Measurements from ENCODE around the gene USH1G.
"Not testable (repeated sequence)": the region's sequence is repeated elsewhere in the genome, so short reads cannot be mapped to it uniquely, and the experiment has no call there.

The USH1G gene

DNA sequence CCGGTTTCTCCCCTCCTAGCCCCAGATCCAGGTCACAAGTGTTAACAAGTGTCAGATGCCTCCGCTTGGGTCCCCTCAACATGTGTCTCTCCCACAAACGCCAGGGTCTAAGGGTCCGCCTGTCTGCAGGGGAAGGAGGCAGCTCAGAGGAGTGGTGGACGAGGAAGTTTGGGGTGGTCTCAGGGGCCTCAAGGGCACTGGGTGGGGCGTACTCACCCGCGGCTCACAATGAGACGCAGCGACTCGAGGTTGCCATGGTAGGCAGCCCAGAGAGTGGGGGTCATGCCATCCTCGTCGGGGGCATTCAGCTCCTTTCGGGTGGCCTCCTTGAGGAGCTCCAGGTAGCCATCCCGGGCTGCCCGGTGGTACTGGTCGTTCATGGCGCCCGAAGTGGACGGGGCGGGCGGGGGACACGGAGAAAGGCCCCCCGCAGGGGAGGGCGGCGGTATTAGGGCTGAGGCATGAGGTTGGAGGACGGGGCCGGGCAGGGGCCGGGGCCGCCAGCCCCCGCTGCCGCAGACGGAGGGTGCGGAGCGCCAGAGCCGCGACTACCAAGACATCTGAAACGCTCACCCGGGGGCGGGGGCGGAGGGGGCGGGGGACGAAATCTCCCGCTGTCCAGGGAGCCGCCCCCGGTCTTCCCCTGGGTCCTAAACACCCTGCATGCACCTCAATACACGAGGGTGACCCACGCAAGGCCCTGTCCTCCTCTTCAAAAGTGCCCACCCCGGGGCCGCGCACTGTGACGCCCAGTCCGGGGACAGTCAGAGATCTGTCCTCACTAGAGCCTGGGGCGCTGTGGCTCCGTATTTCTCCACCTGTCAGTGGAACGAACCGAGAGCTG is at the start of gene USH1G:
Gene USH1G, minus strand, starts transcription at position 562 of the 844 bp plus-strand sequence. Its CDS starts 182 bp downstream, at position 380.
- no peak for DNase-seq (ENCODE audit: low read depth in 3 of 3)

DNA sequence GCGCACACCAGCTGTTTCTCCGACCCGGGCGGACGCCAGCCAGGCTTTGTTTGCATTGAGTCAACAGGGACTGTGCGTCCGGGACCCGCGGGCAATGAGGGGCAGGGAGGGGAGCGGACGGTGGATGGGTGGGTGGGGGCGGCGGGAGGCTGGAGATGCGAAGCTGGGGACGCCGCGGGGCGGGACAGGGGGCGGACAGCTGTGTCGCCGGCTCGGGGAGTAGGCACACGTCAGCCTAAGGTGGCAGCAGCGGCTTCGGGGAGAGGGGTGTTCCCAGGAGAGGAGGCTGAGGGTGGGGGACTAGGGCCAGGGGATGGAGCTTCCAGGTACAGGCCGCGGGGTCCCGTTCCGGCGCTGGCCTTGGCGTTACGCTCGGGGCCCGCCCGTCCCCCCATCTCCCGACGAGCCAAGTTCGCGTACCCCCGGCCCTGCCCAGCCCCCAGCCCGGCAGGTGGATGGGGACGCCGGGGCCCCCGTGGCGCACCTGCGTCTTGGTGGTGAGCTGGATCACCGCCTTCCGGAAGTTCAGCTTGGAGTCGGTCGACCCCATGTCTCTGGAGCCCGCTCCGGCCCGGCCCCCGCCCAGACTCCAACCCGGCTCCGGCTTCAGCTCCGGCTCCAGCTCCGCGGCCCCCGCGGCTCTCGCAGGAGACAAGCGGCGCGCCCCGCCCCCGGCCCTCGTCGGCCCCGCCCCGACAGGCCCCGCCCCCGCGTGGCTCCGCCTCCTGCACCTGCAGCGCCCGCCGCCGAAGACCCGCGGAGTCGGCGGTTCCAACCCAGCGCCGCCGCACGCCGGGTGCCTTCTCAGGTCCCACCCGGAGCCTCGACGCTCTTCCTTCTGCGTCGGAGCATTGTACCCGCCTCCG is 49.3 kb upstream of the USH1G start, which contains the start of gene HID1:
Gene HID1, minus strand, starts transcription at position 653 of the 866 bp plus-strand sequence. Its CDS starts 103 bp downstream, at position 550.
- DNase-seq (ENCODE audit: low read depth in 3 of 3): peak; percentile 47 to 72 (median 50)

DNA sequence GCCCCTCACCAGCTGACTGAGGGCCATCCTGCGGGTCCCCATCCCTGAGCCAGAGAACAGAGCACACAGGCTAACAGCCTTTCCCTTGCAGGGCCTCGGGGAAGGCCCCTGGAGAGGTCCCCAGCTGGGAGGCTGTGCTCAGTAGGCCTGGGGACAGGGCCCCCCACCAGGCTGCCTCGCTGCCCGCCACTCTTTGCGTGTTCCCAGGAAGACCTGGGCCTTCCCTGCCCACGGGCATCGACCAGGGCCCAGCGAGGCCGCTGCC is 48.7 kb upstream of the USH1G start:
- no peak for DNase-seq (ENCODE audit: low read depth in 3 of 3)

DNA sequence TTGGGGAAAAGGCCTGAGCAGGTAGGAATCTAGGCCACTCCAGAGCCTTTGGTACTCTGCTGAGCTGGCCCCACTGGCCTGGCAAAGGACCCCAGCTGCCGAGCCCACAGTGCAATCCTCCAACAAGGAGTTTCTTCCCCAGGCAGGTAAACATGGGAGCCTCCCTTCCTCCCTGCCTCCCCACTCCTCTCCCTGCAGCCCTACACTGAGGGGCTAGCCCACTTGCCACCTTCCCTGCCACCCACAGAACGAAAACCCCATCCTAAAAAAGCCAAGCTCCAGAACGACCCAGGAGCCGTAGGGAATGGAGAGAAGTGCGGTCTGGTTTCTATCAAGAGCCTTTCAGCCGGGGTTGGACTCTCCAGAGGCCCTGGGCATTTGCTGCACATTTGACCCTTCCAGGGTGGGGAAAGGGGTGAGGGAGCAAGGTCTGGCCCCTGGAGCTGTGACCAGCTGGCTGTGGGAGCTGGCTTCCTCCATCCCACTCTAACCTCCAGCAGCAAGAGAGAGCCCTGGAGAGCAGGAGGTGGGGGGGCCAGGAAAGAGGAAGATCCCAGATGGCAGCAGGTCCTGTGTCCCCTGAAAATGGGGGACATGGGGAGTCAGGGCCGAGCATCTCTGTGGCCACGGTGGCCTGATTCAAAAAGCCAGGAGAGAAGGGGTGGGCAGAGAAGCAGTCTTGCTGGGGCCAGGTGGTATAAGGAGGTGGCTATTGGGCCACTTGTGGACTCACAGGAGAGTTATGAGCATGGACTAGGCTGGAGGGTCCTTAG is 48.2 kb upstream of the USH1G start:
- no peak for DNase-seq (ENCODE audit: low read depth in 3 of 3)

DNA sequence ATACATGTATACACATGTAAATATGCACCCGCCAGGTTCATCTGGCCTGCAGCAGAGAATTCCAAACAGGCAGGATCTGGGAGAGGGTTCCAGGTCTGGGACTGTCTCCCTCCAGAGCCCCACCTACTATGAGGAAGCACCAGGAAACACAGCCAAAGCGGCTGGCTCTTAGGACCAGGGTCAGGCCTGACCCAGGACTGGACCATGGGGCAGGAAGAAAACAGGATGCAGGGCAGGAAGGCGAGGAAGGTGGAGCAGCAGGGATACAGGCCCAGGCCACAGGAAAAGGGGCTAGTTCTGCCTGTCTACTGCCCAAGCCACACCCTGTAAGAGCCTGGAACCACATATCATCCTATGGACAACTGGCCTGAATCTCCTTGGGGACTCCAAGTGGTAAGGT is 47.3 kb upstream of the USH1G start:
- no peak for DNase-seq (ENCODE audit: low read depth in 3 of 3)

DNA sequence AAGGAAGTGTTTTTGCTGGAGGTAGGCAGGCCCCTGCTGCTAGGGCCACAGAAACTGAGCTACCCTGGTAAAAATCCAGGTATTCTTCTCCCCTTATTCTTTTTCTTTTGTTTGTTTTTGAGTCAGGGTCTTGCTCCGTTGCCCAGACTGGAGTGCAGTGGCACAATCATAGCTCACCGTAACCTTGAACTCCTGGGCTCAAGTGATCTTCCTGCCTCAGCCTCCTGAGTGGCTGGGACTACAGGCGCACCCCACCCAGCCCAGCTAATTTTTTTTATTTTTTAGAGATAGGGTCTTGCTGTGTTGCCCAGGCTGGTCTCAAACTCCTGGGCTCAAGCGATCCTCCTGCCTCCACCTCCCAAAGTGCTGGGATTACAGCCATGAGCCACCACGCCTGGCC is 46.4 kb upstream of the USH1G start:
- not testable (repeated sequence) for DNase-seq (ENCODE audit: low read depth in 3 of 3)

DNA sequence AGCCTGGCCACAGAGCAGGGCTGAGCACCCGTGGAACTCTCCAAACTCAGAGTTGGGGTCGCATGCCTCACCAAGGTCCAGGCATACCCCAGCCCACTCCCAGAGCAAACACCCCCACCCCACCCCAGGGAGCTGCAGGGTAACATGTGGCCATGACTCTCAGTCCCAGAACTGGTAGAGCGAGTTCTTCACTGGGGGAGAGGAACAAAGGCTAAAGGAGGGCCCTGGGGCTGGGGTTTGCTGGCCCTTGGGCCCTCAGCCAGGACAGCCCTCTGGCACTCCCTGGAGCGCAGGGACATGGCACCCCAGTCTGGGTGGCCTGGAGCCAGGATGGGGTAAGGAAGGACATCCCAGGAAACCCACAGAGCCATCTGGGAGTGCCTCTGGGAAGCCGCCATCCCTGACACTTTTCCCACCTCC is 45.3 kb upstream of the USH1G start:
- DNase-seq (ENCODE audit: low read depth in 3 of 3): no peak

DNA sequence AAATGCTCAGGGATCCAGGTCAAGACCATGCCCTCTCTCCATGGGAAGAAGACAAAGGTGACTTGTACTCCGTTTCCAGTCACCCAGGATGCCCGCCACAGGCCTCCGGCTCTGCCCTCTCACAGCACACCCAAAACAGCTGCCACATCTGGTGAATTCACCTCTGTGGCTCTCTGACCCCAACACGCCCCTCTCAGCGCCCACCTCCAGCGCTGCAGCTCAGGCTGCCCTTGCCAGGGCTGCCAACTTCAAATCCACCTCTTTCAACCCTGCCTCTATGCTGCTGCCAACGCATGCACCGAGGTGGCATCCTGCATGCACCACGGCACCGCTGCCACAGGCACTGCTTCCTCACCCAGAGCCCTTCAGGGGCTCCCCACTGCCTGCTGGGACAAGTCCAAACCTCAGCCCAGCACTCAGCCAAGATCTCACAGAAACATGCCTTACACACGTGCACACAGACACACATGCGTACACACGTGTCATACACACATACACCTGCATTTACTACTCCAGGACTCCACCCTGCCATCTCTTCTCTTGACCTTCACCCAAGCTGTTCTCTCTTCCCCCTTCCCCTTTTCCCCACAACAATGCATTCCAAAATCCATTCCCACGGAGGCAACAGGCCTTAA is 42.0 kb upstream of the USH1G start:
- no peak for DNase-seq (ENCODE audit: low read depth in 3 of 3)

DNA sequence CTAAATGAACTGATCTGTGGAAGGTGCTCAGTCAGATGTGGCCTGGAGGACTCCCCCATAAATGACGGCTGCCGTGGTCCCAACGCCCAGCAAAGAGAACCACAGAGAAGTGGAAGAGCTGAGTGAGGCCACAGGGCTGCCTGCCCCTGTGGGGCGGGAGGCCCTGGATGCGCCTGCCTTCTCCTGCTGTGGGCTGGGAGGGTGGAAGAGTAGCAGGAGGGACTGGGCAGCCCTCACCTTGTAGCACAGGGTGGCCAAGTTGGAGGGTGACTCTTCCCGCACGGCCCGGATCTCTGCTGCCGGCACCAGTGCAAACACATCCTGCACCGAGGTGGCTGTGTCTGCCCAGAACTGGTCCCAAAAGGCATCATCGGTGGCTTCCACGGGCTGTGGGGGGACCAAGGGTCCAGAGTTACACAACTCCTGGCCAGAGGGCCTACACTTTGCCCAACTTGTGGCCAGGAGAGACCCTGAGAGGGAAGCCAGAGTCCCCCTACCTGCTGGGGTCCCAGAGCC is 41.2 kb upstream of the USH1G start:
- DNase-seq (ENCODE audit: low read depth in 3 of 3): no peak

DNA sequence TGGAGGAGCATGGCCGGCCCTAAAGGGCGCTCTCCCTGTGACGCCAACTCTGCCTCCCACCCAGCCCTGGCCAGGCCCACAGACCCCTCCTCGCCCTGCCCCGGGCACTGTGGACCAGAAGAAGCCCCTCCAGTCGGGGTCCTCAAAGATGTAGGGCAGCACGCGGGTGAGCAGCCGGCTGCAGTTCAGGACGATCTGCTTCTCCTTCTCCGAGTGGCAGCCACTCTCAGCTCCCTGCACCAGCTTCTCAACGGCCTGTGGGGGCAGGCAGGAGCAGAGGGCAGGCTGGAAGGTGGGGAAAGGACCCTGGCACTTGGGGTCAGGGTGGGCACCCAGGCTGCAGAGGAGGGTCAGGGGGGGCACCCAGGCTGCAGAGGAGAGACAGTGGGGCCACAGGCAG is 40.6 kb upstream of the USH1G start:
- DNase-seq (ENCODE audit: low read depth in 3 of 3): no peak

DNA sequence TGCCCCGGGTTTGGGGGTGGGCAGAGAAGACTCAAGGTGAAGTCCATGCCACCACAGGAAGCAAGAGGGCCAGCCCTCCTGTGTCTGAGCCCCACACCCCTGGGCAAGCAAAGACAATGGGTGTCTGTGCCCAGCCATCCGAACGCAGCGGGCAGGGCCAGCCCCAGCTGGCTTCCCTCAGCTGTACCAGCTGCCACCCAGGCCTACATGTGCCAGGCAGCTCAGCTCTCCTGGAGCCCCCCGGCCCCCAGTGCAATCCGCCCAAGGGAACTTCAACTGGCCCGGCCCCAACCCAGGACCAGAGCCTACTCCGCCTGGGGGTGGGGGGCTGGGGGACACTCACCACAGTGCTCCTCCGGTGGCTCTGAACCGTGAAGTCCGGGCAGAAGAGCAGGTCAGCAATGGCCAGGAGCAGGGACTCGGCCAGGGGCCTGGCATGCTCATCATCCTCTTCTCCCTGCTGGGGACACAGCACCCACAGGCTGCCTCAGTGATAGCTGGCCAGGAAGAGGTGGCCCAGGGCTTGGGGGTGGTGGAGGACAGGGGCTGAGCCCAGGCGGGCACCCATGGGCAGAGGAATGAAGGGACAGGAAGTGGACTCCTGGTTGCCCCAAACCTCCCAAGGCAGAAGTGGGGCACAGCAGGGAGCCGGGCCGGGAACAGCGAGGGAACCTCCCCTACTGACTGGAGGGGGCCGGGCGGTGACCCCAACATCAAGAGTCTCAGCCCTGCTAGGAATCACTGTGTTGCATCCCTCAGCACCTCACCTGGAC is 39.8 kb upstream of the USH1G start:
- no peak for DNase-seq (ENCODE audit: low read depth in 3 of 3)

DNA sequence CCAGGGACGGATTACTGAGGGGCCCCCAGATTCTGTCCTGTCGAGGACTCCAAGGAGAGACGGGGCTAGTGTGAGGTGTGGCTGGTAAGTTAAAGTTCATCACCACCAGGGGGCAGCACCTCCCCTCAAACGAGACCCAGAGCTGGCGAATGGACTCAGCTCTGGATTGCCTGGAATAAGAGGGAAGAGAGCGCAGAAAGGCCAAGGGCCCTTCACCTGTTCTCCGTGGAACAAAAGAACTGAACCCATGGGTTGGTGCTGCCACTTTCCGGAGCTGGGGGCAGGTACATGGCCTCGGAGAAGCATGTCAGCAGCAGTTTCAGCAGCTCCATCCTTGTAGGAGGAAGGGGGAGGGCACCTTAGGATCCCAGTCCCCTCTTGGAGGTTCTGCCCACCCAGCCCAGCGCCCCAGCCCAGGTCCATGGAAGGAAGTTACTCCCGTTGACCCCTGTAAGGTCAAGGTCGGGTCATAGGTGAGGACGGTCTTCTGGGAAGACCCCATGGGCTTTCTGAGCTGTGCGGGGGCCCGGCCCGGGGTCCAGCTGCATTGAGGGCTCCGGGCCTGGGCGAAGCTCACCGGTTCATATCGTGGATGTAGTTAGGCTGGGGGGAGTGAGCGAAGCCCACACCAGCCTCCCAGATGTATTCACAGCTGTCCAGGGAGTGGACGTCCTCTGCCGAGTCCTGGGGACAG is 38.7 kb upstream of the USH1G start:
- DNase-seq (ENCODE audit: low read depth in 3 of 3): peak; percentile 70 to 91 (median 87)

DNA sequence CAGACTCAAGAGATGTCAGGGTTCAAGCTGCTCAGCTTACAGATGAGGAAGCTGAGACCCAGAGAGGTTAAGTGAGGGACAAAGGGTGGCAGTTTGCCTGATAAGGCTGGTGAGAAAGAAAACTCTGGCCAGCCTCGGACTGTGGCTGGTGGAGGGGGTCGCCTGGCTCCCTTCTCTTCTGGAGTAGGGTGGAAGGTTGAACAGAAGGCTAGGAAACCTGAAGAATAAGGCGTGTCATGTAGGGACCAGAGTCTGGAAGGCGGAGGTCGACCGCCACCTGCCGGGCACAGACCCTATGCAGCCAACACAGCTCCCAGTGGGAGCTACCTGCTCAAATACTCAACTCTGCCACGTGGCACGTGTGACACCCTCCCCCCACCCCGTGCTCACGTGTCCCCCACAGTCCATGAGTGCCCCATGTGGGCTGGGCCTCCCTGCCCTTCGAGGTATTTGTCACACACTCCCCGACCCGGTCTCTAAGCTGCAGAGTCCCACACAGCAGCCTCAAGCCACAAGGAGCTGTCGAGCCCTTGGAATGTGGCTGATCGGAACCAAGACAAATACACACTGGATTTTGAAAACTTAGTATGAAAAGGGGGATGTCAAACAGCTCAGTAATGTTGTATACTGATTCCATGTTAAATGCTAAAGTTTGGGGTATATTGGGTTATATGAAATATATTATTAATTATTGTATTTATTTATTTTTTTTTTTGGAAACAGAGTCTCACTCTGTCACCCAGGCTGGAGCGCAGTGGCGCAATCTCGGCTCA is 37.7 kb upstream of the USH1G start:
- DNase-seq (ENCODE audit: low read depth in 3 of 3): peak in 2 of 3 donors; percentile 28 to 49

DNA sequence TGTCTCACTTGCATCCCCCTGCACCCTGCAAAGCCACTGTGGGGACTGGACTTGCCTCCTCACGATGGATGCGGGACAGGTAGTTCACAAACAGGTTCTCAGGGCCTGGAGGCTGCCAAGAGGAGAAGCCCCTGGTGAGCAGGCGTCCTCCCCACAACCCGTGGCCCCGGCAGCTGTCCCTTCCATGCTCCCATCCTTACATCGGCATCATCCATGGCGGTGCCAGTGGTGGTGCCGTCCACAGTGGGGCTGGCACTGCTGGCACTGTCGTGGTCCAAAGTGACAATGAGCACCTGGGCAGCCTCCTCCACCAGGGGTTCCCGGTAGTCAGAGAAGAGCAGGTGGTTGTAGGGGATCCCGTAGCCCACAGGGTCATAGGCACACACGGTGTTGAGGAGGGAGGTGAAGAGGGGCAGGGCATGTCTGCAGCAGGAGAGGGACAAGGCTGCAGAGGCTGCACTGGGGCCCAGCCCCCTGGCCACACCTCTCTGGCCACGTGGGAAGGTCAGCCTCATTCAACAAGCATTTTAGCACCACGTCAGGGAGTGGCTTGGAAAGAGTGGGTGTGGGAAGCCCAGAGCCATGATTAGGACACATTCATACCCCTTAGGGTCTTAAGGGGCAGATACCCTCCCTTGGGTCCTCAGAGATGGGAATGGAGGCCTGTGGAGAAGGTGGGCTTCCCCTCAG is 36.9 kb upstream of the USH1G start:
- DNase-seq (ENCODE audit: low read depth in 3 of 3): no peak

DNA sequence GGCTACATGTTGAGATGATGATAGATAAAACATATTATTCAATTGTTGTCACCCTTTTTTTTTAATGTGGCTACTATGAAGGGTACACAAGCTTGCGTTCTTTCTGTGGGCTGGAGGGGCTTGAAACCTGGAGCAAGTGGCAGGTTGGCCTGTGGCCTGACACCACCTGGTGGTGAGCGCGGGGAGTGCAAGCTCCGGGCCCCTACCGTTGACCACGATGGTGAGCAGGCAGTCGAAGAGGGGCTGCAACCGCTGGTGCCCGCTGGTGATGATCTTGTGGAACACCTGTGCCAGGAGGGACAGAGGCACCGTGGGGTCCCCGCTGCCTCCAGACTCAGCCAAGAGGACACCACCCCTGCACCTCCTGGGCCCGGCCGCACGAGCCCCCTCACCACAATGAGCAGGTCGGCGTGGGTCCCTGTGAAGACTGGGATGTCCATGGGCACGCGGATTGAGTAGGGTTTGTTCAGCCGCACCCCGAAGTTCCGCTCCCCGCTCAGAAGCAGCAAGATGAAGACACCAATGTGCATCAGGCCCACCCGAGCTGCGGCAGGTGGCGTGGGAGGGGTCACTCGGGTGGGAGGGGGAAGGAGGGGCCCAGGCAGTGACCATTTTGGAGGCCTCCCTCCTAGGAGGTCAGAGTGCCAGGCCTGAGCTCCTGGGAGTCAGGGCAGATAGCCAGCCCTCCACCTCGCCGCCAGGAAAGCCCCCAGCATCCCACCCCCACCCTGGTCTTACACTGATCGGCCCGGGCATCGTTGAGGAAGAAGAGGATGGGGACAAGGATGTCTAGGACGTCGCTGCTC is 35.1 kb upstream of the USH1G start:
- DNase-seq (ENCODE audit: low read depth in 3 of 3): peak; percentile 57 to 77 (median 66)

DNA sequence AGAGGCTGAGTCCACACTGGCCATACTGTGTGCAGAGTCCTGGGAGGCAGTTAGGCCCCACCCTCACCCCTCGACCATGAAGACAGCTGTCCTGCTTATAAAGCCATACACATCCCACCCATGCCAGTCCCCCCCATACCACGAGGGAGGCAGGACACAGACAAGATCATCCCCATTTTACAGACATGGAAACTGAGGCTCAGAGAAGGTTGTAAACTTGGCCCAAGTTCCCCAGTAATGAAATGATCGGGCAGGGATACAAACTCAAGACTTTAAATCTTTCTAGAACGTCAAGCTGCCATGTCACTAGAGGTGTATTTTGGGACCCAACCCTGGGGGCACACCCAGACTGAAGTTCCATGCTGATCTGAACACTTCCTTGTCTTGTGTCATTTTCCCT is 33.0 kb upstream of the USH1G start:
- DNase-seq (ENCODE audit: low read depth in 3 of 3): no peak

DNA sequence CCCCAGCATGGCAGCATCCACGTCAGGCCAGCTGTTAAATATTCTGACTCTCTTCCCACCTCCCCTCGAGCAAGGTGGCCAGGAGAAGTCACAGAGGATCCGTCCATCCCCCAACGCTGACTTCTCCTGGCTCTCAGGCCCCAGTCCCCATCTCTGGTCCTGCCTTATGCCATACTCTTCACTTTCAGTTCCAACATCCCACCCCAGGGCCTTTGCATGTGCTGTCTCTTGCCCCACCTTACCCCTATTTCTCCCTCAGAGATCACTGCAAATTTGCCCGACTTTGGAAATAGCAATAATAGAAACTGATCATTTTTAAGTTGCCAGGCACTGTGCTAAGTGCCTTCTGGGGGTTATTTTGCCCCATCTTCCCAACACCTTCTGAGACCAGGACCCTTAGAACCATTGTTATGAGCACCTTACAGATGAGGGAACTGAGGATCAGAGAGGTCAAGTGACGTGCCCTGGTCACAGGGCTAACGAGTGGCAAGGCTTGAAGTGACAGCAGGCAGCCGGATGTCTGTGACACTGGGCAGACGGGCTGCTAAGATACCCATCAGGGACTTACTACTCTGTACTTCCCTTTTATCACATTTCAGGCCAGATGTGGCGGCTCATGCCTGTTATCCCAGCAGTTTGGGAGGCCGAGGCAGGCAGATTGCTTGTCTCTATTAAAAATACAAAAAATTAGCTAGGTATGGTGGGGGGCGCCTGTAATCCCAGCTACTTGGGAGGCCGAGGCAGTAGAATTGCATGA is 31.8 kb upstream of the USH1G start:
- no peak for DNase-seq (ENCODE audit: low read depth in 3 of 3)
